Brain microvascular endothelial cell (primary cell): ENCODE results near the gene PSMC2.
"Not testable (repeated sequence)": the region's sequence is repeated elsewhere in the genome, so short reads cannot be mapped to it uniquely, and the experiment has no call there.

Experiments used
- DNase-seq: peaks from one replicate; pipeline ENCODE4 v3.0.0-alpha.2; 2020
- H3K27ac ChIP-seq: fragments of 250-450 bp; sonication (Bioruptor Pico); 2 replicates; pipeline ENCODE4 v1.5.1; 2020; ENCODE audit warnings: mild to moderate bottlenecking, moderate library complexity
- H3K27me3 ChIP-seq: fragments of 250-450 bp; sonication (Bioruptor Pico); replicated peaks from 2 replicates; pipeline ENCODE4 v1.5.1; 2020; ENCODE audit warnings: mild to moderate bottlenecking
- H3K36me3 ChIP-seq: fragments of 250-450 bp; sonication (Bioruptor Pico); replicated peaks from 2 replicates; pipeline ENCODE4 v1.5.1; 2020; ENCODE audit warnings: mild to moderate bottlenecking
- H3K4me3 ChIP-seq: 2 replicates; pipeline ENCODE4 v1.5.1; 2011; ENCODE audit warnings: low read depth, mild to moderate bottlenecking, control low read depth, low read length, moderate library complexity
- in situ Hi-C: cut with HindIII; loops from 2 replicates; pipeline ENCODE4 v1.10.0; 2017; ENCODE audit warnings: low sequenced_read_pairs, low pct_ligation_motif_present
- TF ChIP-seq, protein P1 (sequence below): IDR thresholded peaks from 2 replicates; pipeline ENCODE4 v1.5.1; 2011; ENCODE audit warnings: low read depth, mild to moderate bottlenecking, moderate library complexity, low read length, control low read depth, inconsistent platforms; ENCODE audit errors: missing control alignments

The PSMC2 gene

DNA sequence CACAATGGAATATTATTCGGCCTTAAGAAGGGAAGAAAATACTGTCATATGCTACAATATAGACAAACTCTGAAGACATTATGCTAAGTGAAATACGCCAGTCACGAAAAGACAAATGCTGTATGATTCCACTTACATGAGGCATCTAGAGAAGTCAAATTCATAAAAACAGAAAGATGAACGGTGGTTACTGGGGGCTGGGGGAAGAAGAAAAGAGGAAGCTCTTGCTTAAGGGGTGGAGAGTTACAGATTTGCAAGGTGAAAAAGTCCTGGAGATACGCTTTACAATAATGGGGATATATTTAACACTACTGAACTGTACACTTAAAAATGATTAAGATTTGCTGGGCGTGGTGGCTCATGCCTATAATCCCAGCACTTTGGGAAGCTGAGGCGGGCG, 49.0 kb downstream of the PSMC2 start:
- Histone ChIP-seq H3K4me3 (no peak overlapping the region), H3K36me3 (no peaks in the 10 kb centered on the region), H3K27me3 (no peaks in the 10 kb centered on the region), H3K27ac (no peak overlapping the region)
- in situ Hi-C loops, result no loop called here
- DNase-seq, result no peak
- TF ChIP-seq, protein P1, sequence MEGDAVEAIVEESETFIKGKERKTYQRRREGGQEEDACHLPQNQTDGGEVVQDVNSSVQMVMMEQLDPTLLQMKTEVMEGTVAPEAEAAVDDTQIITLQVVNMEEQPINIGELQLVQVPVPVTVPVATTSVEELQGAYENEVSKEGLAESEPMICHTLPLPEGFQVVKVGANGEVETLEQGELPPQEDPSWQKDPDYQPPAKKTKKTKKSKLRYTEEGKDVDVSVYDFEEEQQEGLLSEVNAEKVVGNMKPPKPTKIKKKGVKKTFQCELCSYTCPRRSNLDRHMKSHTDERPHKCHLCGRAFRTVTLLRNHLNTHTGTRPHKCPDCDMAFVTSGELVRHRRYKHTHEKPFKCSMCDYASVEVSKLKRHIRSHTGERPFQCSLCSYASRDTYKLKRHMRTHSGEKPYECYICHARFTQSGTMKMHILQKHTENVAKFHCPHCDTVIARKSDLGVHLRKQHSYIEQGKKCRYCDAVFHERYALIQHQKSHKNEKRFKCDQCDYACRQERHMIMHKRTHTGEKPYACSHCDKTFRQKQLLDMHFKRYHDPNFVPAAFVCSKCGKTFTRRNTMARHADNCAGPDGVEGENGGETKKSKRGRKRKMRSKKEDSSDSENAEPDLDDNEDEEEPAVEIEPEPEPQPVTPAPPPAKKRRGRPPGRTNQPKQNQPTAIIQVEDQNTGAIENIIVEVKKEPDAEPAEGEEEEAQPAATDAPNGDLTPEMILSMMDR, result no peak

DNA sequence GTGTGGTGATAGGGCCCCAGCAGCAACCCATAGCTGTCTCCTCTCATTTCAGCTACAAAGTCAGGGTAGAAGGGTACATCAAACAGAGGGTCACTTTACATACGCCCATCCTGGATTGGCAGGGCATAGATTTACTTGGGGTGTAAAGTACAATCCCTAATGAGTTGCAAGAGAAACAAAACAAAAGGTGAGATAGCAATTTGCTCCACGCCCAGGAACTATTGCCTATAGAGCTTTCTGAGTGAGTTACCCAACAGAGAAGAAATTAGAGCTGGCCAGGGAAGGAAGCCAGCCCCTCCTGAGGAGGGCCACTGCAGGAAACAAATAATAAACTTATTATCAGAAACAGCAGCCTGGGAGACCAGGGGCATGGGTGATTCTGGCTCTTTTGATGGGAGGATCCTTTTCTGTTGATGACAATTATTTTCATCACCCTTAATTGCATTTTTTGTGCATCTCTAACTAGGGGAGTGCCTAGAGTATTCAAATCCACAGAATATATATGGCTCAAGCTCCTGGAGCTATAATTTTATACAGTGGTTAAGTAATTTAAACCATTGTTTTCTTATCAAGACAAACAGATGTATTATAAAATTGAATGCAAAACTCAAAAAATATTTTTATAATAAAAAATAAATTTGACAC, 51.2 kb downstream of the PSMC2 start:
- DNase-seq, result no peak
- in situ Hi-C loops, result no loop called here
- no peaks in the 10 kb centered on the region for H3K36me3 ChIP-seq
- H3K27me3 ChIP-seq, result no peaks in the 10 kb centered on the region
- no peak overlapping the region for H3K4me3 ChIP-seq
- TF ChIP-seq, protein P1, result no peak
- H3K27ac ChIP-seq, result no peak overlapping the region

DNA sequence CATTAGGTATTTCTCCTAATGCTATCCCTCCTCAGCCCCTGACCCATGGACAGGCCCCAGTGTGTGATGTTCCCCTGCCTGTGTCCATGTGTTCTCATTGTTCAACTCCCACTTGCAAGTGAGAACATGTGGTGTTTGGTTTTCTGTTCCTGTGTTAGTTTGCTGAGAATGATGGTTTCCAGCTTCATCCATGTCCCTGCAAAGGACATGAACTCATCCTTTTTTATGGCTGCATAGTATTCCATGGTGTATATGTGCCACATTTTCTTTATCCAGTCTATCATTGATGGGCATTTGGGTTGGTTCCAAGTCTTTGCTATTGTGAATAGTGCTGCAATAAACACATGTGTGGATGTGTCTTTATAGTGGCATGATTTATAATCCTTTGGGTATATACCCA, 52.2 kb downstream of the PSMC2 start:
- in situ Hi-C loops, DNase-seq, H3K4me3 ChIP-seq, H3K27ac ChIP-seq, H3K36me3 ChIP-seq, H3K27me3 ChIP-seq: not testable (repeated sequence)

DNA sequence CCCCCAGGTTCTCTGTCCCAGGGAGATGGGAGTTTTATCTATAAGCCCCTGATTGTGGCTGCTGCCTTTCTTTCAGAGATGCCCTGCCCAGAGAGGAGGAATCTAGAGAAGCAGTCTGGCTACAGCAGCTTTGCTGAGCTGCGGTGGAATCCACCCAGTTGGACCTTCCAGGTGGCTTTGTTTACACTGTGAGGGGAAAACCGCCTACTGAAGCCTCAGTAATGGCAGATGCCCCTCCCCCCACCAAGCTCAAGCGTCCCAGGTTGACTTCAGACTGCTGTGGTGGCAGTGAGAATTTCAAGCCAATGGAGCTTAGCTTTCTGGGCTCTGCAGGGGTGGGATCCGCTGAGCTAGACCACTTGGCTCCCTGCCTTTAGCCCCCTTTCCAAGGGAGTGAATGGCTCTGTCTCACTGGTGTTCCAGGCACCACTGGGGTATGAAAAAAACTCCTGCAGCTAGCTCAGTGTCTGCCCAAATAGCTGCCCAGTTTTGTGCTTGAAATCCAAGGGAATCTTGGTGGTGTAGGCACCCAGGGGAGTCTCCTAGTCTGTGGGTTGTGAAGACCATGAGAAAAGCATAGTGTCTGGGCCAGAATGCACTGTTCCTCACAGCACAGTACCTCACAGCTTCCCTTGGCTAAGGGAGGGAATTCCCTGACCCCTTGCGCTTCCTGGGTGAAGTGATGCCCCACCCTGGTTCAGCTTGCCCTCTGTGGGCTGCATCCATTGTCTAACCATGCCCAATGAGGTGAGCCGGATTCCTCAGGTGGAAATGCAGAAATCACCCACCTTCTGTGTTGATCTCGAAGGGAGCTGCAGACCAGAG, 58.6 kb downstream of the PSMC2 start:
- H3K27me3 ChIP-seq, DNase-seq, H3K36me3 ChIP-seq, H3K4me3 ChIP-seq, in situ Hi-C loops, H3K27ac ChIP-seq: not testable (repeated sequence)

DNA sequence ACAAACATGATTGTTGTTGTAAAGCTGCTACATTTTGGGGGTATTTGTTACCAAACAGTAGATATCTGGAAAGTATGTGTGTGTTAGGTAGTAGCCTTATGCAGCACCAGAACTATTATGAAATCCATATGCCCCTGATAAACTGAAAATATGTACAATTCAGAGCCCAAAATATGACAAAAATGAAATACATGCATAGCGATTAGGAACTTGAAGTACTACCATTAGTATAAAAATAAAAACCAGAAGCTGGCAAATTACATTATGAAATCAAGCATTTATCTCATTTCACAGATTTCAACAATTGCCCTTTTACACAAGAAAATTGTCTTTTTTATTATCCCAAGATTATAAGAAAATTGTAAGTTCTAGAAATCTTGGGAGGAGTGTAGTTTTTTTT, 64.7 kb downstream of the PSMC2 start:
- TF ChIP-seq, protein P1, result no peak
- H3K4me3 ChIP-seq, result no peak overlapping the region
- H3K27ac ChIP-seq, result no peak overlapping the region
- DNase-seq, result no peak
- H3K36me3 ChIP-seq, result no peaks in the 10 kb centered on the region
- in situ Hi-C loops, result no loop called here
- no peaks in the 10 kb centered on the region for H3K27me3 ChIP-seq

DNA sequence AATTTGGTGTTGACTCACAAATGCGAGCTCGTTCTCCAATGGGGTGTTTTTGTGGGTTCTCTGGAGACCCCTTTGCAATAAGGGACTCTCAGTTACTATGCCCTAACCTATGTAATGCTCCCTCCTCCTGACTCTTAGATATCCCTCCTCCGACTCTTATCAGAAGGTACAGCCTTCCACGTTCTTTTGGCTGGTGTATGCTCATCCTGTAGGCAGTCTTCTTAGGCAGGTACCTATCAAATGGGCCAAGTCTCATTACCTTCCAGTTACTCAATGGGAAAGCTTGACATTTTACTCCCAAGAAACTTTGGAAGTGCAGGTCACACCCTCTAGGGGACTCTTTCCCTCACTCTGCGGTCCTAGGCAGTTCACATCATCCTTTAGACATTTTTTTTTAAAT, 66.0 kb downstream of the PSMC2 start:
- Histone ChIP-seq H3K27me3 (no peaks in the 10 kb centered on the region), H3K36me3 (no peaks in the 10 kb centered on the region), H3K4me3 (no peak overlapping the region), H3K27ac (no peak overlapping the region)
- in situ Hi-C loops, result no loop called here
- DNase-seq, result no peak
- TF ChIP-seq, protein P1, result no peak

DNA sequence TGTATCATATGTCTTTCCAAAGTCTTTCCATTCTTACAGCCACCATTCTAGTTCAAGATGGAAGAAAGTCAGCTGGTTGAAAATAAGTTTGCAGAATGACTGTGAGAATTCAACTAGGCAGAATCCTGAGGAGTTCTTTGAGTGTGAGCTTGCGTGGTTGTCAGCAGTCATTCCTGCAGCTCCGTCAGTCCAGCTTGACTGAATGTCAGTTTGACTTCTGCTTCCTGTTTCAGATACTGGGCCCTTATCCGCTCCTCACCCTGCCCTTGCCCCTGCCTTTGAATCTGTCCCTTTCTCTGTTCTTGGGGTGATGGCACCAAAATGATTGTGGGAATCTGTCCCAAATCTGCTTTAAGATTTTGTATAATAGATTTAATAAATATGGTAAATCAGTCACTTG, 70.8 kb downstream of the PSMC2 start:
- DNase-seq, result no peak
- H3K36me3 ChIP-seq, result no peaks in the 10 kb centered on the region
- no peaks in the 10 kb centered on the region for H3K27me3 ChIP-seq
- no peak overlapping the region for H3K4me3 ChIP-seq
- no peak overlapping the region for H3K27ac ChIP-seq
- in situ Hi-C loops, result no loop called here
- TF ChIP-seq, protein P1, result no peak
